Parietal lobe (tissue), 2 donors: ENCODE data around the gene TWNK. TPM values are rescaled to one million over a fixed set of nuclear protein-coding genes. Genes with fewer than 3 reads are reported as not detected.

ENCODE experiments used
- small RNA-seq: library from RNA; depleted of rRNA; stranded (forward); fragments of <200 nt; gene quantifications from one replicate; pipeline ENCODE3, GENCODE V24; 2014; ENCODE audit warnings: low replicate concordance
- total RNA-seq: library from RNA; depleted of rRNA; stranded (reverse); fragments of >200 nt; gene quantifications from one replicate; pipeline ENCODE4 v1.2.3, GENCODE V29; 2014

The TWNK gene
- total RNA-seq = 6.3 TPM

DNA sequence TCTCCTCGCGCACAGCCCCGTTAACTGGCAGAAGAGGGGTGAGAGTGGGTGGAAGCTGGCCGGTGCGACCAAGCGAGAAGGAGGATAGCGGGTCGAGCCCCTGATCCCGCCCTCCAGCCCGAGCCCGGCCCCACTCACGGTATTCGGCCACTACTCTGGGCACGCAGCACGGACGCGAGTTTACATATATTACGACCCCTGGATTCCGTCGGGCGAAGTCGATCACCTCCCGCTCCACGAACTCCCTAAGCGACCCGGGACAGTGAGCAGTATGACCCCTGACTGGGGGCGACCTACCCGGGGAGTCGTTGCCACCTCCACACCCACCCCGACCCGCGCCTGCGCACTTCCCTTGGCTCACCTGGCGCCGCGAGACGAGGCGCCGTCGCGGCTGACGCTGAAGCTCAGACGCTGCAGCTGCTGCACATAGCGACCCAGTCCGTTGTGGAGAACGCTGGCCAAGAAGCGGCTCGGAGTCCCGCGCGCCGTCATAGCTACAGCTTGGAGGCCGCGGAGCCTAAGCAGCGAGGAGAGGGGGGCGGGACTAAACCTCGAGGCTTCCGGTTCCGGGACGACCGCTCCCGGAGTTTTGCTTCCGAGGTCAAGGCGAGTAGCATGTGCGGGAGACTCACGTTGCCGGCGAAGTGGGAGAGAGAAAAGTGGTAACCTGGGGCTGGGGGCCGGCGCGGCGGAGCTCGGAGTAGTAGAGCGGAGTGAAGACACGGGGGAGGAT, at the start of gene TWNK, which contains the start of gene MRPL43:
TWNK (plus strand) TSS at position 592 of the 733 bp plus-strand sequence. CDS start 668 bp downstream, outside the sequence.
MRPL43 (minus strand) TSS at position 546 of the 733 bp plus-strand sequence; CDS start at position 492, 54 bp downstream.

DNA sequence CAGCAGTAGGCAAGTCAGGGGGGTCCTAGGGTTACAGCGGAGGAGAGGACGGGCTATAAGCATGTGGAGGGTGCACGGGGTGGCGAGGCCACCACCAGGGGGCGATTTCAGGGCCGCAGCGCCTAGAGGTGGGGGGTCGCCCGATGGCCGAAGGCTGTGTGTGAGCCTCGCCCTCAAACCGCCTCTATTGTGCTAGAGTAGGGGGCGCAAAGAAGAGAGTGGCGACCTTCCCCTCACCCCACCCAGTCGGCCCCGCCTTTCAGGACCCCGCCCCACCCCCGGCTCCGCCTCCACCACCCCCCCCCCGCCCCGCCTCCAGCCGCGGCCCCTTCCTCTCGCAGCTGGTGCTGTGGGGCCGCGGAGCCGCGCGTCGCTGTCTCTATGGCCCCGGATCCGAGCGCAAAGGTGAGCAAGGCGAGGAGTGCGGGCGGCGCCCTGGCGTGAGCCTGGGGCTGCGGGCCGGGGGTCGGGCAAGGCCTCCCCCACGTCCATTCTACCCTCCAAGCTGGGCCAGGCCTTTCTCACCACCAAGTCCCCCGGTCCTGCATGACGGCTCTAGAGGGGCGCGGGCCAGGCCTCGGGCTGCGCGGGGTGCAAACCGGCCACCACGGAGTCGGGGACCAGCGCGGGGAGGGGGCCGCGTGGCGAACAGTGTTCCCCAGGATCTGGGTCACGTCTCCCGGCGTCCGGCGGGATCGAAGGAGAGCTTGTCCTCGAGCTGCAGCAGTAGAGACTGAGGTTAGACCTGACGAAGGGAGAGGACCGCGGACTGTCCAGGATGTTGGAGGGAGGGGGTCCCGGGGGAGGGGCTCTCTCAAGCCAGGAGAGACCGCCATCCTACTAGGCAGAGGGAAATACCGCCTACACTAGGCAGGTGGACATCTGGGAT, 17.9 kb upstream of the TWNK start, which contains the start of gene SEMA4G:
SEMA4G (plus strand) TSS at position 318 of the 889 bp plus-strand sequence. CDS start 3,409 bp downstream, outside the sequence.

DNA sequence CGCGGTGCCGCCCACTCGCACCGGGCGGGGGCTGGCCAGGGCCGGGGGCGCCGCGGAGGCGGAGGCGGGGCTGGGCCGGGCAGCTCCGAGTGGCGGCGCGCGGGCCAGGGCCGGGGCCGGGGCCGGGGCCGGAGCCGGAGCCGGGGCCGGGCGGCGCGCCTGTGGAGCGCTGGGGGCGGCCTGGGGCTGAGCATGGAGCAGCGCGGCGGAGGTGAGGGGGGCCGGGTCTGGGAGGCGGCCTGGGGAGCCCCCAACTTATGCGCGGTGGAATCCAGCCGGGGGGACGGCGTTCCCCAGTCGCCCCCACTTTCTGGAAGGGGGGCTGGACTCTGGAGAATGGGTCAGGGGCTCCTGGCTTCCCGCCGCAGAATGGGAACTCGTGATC, 12.4 kb downstream of the TWNK start, which contains the start of gene LZTS2:
LZTS2 (plus strand) TSS at position 67 of the 385 bp plus-strand sequence. CDS start 2,731 bp downstream, outside the sequence.

DNA sequence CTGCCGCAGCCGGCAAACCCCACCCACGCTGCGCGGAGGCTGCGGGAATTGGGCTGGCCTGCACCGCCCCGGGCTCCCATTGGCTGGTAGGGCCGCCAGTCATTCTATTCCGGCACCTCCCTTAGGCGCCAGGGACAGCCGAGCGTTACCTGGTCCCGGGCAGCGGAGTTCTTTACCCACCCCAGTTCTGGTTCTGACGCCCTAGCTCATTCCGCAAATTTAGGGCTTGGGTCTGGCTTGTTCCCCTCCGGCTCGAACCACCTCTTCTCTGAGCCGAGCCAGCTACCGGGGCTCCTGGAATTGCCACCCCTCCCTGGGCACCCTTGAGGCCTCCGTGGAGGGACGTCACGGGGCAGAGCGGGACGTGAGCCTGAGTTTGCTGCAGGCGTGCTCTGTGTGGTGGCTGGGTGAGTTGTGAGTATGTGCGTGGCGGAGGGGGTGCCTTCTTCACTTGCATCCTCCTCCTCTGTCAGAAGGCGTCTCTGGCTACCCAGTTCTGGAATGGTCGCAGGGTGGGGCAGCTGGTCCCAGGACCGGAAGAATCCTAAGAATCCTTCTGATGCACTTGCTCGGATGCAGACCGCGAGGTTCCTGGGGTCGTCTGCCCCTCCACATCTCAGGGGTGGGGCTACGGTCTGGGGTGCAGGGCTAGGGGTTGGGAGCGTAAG, 43.9 kb downstream of the TWNK start, which contains the start of the genes PDZD7 and SFXN3:
PDZD7 (minus strand) TSS at position 2 of the 668 bp plus-strand sequence. CDS start 910 bp downstream, outside the sequence.
SFXN3 (plus strand) TSS at position 107 of the 668 bp plus-strand sequence. CDS start 3,461 bp downstream, outside the sequence.

Small RNA genes lying within 50 kb of the gene (small RNA-seq; reads per million reads assigned to genes)
- gene MIR608 = not detected

Other genes starting within 250 kb of the TWNK start
- not detected for gene PAX2, start 242.0 kb upstream of the TWNK start, total RNA-seq
- 76.4 TPM for gene SLF2, start 74.6 kb upstream of the TWNK start, total RNA-seq
- 15.0 TPM for gene SEMA4G, start 18.0 kb upstream of the TWNK start, total RNA-seq
- gene MRPL43, start within 50 bp of the TWNK start, total RNA-seq = 45.1 TPM
- gene LZTS2, start 12.3 kb downstream of the TWNK start, total RNA-seq = 24.7 TPM
- gene PDZD7, start 43.6 kb downstream of the TWNK start, total RNA-seq = 12.5 TPM
- 99.2 TPM for gene SFXN3, start 43.7 kb downstream of the TWNK start, total RNA-seq
- gene KAZALD1, start 74.4 kb downstream of the TWNK start, total RNA-seq = 0.94 TPM
- gene TLX1, start 143.8 kb downstream of the TWNK start, total RNA-seq = not detected
- not detected for gene LBX1, start 241.9 kb downstream of the TWNK start, total RNA-seq